ENCODE results near the gene DEDD.

The DEDD gene

DNA sequence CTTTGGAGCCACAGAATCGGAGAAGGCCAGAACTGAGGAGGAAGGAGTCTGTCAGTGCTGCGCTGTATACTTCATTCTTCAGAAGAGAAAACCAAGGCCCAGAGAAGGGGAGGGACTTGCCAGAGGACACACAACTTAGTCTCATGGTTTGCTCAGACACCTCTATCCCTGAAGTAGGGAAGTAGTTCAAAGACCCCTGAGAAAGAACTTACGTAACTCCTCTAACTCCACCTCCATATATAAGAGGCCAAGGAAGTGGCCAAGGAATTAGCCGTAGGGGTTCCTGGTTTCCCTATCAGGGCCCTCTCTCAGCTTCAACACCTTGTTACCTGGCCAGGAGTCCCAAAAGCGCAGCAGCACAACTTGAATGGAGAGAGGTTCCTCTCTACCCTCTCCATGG is 42.5 kb downstream of the DEDD start:
- no peak overlapping the region for H3K4me2 ChIP-seq (ENCODE audit: insufficient read depth, low read length)
- H3K36me3 ChIP-seq (ENCODE audit: insufficient read depth, low read length) = no peaks in the 10 kb centered on the region
- H4K20me1 ChIP-seq (ENCODE audit: insufficient read depth, low read length) = no peaks in the 10 kb centered on the region
- H3K4me3 ChIP-seq (ENCODE audit: low read depth in 1 of 2, low read length in 2 of 2) = no peak overlapping the region
- no peaks in the 10 kb centered on the region for H3K79me2 ChIP-seq (ENCODE audit: insufficient read depth, low read length)
- ATAC-seq (ENCODE audit: insufficient read depth, low read depth) = no peak
- H3K4me1 ChIP-seq (ENCODE audit: insufficient read depth, low read length) = no peaks in the 10 kb centered on the region
- no peak overlapping the region for H3K9ac ChIP-seq (ENCODE audit: low read depth, low read length)
- H3K9me3 ChIP-seq (ENCODE audit: insufficient read depth, low read length, severe bottlenecking) = no peaks in the 10 kb centered on the region
- H3K27ac ChIP-seq (ENCODE audit: low read length) = no peak overlapping the region
- TF ChIP-seq EZH2 (IDR thresholded peaks at IDR 0.05; ENCODE audit: borderline replicate concordance, low read depth, low read length, severe bottlenecking) = no peak
- TF ChIP-seq, protein P1, sequence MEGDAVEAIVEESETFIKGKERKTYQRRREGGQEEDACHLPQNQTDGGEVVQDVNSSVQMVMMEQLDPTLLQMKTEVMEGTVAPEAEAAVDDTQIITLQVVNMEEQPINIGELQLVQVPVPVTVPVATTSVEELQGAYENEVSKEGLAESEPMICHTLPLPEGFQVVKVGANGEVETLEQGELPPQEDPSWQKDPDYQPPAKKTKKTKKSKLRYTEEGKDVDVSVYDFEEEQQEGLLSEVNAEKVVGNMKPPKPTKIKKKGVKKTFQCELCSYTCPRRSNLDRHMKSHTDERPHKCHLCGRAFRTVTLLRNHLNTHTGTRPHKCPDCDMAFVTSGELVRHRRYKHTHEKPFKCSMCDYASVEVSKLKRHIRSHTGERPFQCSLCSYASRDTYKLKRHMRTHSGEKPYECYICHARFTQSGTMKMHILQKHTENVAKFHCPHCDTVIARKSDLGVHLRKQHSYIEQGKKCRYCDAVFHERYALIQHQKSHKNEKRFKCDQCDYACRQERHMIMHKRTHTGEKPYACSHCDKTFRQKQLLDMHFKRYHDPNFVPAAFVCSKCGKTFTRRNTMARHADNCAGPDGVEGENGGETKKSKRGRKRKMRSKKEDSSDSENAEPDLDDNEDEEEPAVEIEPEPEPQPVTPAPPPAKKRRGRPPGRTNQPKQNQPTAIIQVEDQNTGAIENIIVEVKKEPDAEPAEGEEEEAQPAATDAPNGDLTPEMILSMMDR (IDR thresholded peaks at IDR 0.05; ENCODE audit: borderline replicate concordance, extremely low read depth, low read length, poor library complexity, severe bottlenecking) = no peak
- H3K27me3 ChIP-seq (ENCODE audit: insufficient read depth, low read length, poor library complexity) = no peaks in the 10 kb centered on the region
- H2AFZ ChIP-seq (ENCODE audit: low read depth, low read length) = no peak overlapping the region
- DNase-seq = no peak

- no peak for ATAC-seq (ENCODE audit: insufficient read depth, low read depth)
- TF ChIP-seq, protein P1 (IDR thresholded peaks at IDR 0.05; ENCODE audit: borderline replicate concordance, extremely low read depth, low read length, poor library complexity, severe bottlenecking) = no peak
- TF ChIP-seq EZH2 (IDR thresholded peaks at IDR 0.05; ENCODE audit: borderline replicate concordance, low read depth, low read length, severe bottlenecking) = no peak
- Histone ChIP-seq H3K4me2 (ENCODE audit: insufficient read depth, low read length) (no peak within 1 kb of the TSS), H4K20me1 (ENCODE audit: insufficient read depth, low read length) (no peaks in the 10 kb centered on the region), H3K27ac (ENCODE audit: low read length) (no peak within 1 kb of the TSS), H3K36me3 (ENCODE audit: insufficient read depth, low read length) (no peaks in the 10 kb centered on the region), H3K4me1 (ENCODE audit: insufficient read depth, low read length) (no peaks in the 10 kb centered on the region), H2AFZ (ENCODE audit: low read depth, low read length) (no peak within 1 kb of the TSS), H3K9me3 (ENCODE audit: insufficient read depth, low read length, severe bottlenecking) (no peaks in the 10 kb centered on the region), H3K4me3 (ENCODE audit: low read depth in 1 of 2, low read length in 2 of 2) (no peak within 1 kb of the TSS), H3K9ac (ENCODE audit: low read depth, low read length) (no peak within 1 kb of the TSS), H3K79me2 (ENCODE audit: insufficient read depth, low read length) (no peaks in the 10 kb centered on the region), H3K27me3 (ENCODE audit: insufficient read depth, low read length, poor library complexity) (no peaks in the 10 kb centered on the region)
- DNase-seq = no peak
Observed at GRCh38 chr1:161089251-161089924, 43.1 kb downstream of the DEDD start, which contains the start of gene NECTIN4. TSS of gene NECTIN4 (minus strand) at chr1:161089558. CDS start at chr1:161089296, 262 bp downstream.

GRCh38 chr1:161088587-161089110 is 43.8 kb downstream of the DEDD start:
- no peak overlapping the region for H3K4me2 ChIP-seq (ENCODE audit: insufficient read depth, low read length)
- H3K4me3 ChIP-seq (ENCODE audit: low read depth in 1 of 2, low read length in 2 of 2) = no peak overlapping the region
- no peaks in the 10 kb centered on the region for H3K36me3 ChIP-seq (ENCODE audit: insufficient read depth, low read length)
- no peak overlapping the region for H3K27ac ChIP-seq (ENCODE audit: low read length)
- no peaks in the 10 kb centered on the region for H3K9me3 ChIP-seq (ENCODE audit: insufficient read depth, low read length, severe bottlenecking)
- no peak overlapping the region for H2AFZ ChIP-seq (ENCODE audit: low read depth, low read length)
- DNase-seq = no peak
- H3K4me1 ChIP-seq (ENCODE audit: insufficient read depth, low read length) = no peaks in the 10 kb centered on the region
- H4K20me1 ChIP-seq (ENCODE audit: insufficient read depth, low read length) = no peaks in the 10 kb centered on the region
- H3K79me2 ChIP-seq (ENCODE audit: insufficient read depth, low read length) = no peaks in the 10 kb centered on the region
- no peak for ATAC-seq (ENCODE audit: insufficient read depth, low read depth)
- H3K9ac ChIP-seq (ENCODE audit: low read depth, low read length) = no peak overlapping the region
- no peaks in the 10 kb centered on the region for H3K27me3 ChIP-seq (ENCODE audit: insufficient read depth, low read length, poor library complexity)
- TF ChIP-seq EZH2 (IDR thresholded peaks at IDR 0.05; ENCODE audit: borderline replicate concordance, low read depth, low read length, severe bottlenecking) = no peak
- TF ChIP-seq, protein P1 (IDR thresholded peaks at IDR 0.05; ENCODE audit: borderline replicate concordance, extremely low read depth, low read length, poor library complexity, severe bottlenecking) = no peak
